ENCODE results near the gene C4orf50.

The C4orf50 gene

GRCh38 chr4:6042293-6043063, 24.2 kb upstream of the C4orf50 start:
- H3K4me3 ChIP-seq (ENCODE audit: low read depth in 1 of 2, low read length in 2 of 2) = no peak overlapping the region
- H3K4me1 ChIP-seq (ENCODE audit: insufficient read depth, low read length) = no peaks in the 10 kb centered on the region
- peaks cover 0 to 4% of the 10 kb centered on the region in 2 donors for H3K27me3 ChIP-seq (ENCODE audit: control insufficient read depth in 1 of 2, insufficient read depth in 2 of 2, low read length in 2 of 2)
- no peak overlapping the region for H3K27ac ChIP-seq (ENCODE audit: low read depth, low read length)
- no peak overlapping the region for H3K9ac ChIP-seq (ENCODE audit: low read length)
- no peaks in the 10 kb centered on the region for H3K9me3 ChIP-seq (ENCODE audit: low read length)
- H3K36me3 ChIP-seq (ENCODE audit: insufficient read depth, low read length) = no peaks in the 10 kb centered on the region

- Histone ChIP-seq H3K9me3 (ENCODE audit: low read length) (no peaks in the 10 kb centered on the region), H3K27me3 (ENCODE audit: control insufficient read depth in 1 of 2, insufficient read depth in 2 of 2, low read length in 2 of 2) (peaks cover 0 to 4% of the 10 kb centered on the region in 2 donors)
Measured at GRCh38 chr4:6041800-6042199, 23.6 kb upstream of the C4orf50 start.

GRCh38 chr4:6038711-6039110, 20.5 kb upstream of the C4orf50 start:
- Histone ChIP-seq H3K4me1 (ENCODE audit: insufficient read depth, low read length) (no peaks in the 10 kb centered on the region), H3K36me3 (ENCODE audit: insufficient read depth, low read length) (no peaks in the 10 kb centered on the region), H3K4me3 (ENCODE audit: low read depth in 1 of 2, low read length in 2 of 2) (no peak overlapping the region), H3K27me3 (ENCODE audit: control insufficient read depth in 1 of 2, insufficient read depth in 2 of 2, low read length in 2 of 2) (peaks cover 0 to 4% of the 10 kb centered on the region in 2 donors), H3K9ac (ENCODE audit: low read length) (no peak overlapping the region), H3K27ac (ENCODE audit: low read depth, low read length) (no peak overlapping the region), H3K9me3 (ENCODE audit: low read length) (no peaks in the 10 kb centered on the region)

More at GRCh38 chr4:6041800-6042199, 23.6 kb upstream of the C4orf50 start:
- no peak overlapping the region for H3K27ac ChIP-seq (ENCODE audit: low read depth, low read length)
- no peaks in the 10 kb centered on the region for H3K36me3 ChIP-seq (ENCODE audit: insufficient read depth, low read length)
- H3K9ac ChIP-seq (ENCODE audit: low read length) = no peak overlapping the region
- no peak overlapping the region for H3K4me3 ChIP-seq (ENCODE audit: low read depth in 1 of 2, low read length in 2 of 2)
- no peaks in the 10 kb centered on the region for H3K4me1 ChIP-seq (ENCODE audit: insufficient read depth, low read length)

- Histone ChIP-seq H3K9ac (ENCODE audit: low read length) (no peak overlapping the region), H3K27me3 (ENCODE audit: control insufficient read depth in 1 of 2, insufficient read depth in 2 of 2, low read length in 2 of 2) (no peaks in the 10 kb centered on the region), H3K9me3 (ENCODE audit: low read length) (no peaks in the 10 kb centered on the region), H3K27ac (ENCODE audit: low read depth, low read length) (no peak overlapping the region), H3K4me3 (ENCODE audit: low read depth in 1 of 2, low read length in 2 of 2) (no peak overlapping the region), H3K4me1 (ENCODE audit: insufficient read depth, low read length) (no peaks in the 10 kb centered on the region), H3K36me3 (ENCODE audit: insufficient read depth, low read length) (no peaks in the 10 kb centered on the region)
Measured at GRCh38 chr4:6035786-6036185, 17.6 kb upstream of the C4orf50 start.

- H3K27ac ChIP-seq (ENCODE audit: low read depth, low read length) = no peak overlapping the region
- H3K4me1 ChIP-seq (ENCODE audit: insufficient read depth, low read length) = no peaks in the 10 kb centered on the region
- no peaks in the 10 kb centered on the region for H3K27me3 ChIP-seq (ENCODE audit: control insufficient read depth in 1 of 2, insufficient read depth in 2 of 2, low read length in 2 of 2)
- no peak overlapping the region for H3K4me3 ChIP-seq (ENCODE audit: low read depth in 1 of 2, low read length in 2 of 2)
- no peaks in the 10 kb centered on the region for H3K36me3 ChIP-seq (ENCODE audit: insufficient read depth, low read length)
- no peak overlapping the region for H3K9ac ChIP-seq (ENCODE audit: low read length)
- H3K9me3 ChIP-seq (ENCODE audit: low read length) = no peaks in the 10 kb centered on the region
Measured at GRCh38 chr4:6033381-6033780, 15.2 kb upstream of the C4orf50 start.

GRCh38 chr4:6032249-6033244, 14.3 kb upstream of the C4orf50 start:
- Histone ChIP-seq H3K9ac (ENCODE audit: low read length) (no peak overlapping the region), H3K27ac (ENCODE audit: low read depth, low read length) (no peak overlapping the region), H3K9me3 (ENCODE audit: low read length) (no peaks in the 10 kb centered on the region), H3K4me3 (ENCODE audit: low read depth in 1 of 2, low read length in 2 of 2) (no peak overlapping the region), H3K4me1 (ENCODE audit: insufficient read depth, low read length) (no peaks in the 10 kb centered on the region), H3K36me3 (ENCODE audit: insufficient read depth, low read length) (no peaks in the 10 kb centered on the region), H3K27me3 (ENCODE audit: control insufficient read depth in 1 of 2, insufficient read depth in 2 of 2, low read length in 2 of 2) (no peaks in the 10 kb centered on the region)

GRCh38 chr4:6031846-6032245, 13.6 kb upstream of the C4orf50 start:
- Histone ChIP-seq H3K9me3 (ENCODE audit: low read length) (no peaks in the 10 kb centered on the region), H3K27me3 (ENCODE audit: control insufficient read depth in 1 of 2, insufficient read depth in 2 of 2, low read length in 2 of 2) (no peaks in the 10 kb centered on the region), H3K9ac (ENCODE audit: low read length) (no peak overlapping the region), H3K36me3 (ENCODE audit: insufficient read depth, low read length) (no peaks in the 10 kb centered on the region), H3K4me1 (ENCODE audit: insufficient read depth, low read length) (no peaks in the 10 kb centered on the region), H3K4me3 (ENCODE audit: low read depth in 1 of 2, low read length in 2 of 2) (no peak overlapping the region), H3K27ac (ENCODE audit: low read depth, low read length) (no peak overlapping the region)

GRCh38 chr4:6030679-6031078, 12.4 kb upstream of the C4orf50 start:
- Histone ChIP-seq H3K9ac (ENCODE audit: low read length) (no peak overlapping the region), H3K27ac (ENCODE audit: low read depth, low read length) (no peak overlapping the region), H3K27me3 (ENCODE audit: control insufficient read depth in 1 of 2, insufficient read depth in 2 of 2, low read length in 2 of 2) (no peaks in the 10 kb centered on the region), H3K4me3 (ENCODE audit: low read depth in 1 of 2, low read length in 2 of 2) (no peak overlapping the region), H3K36me3 (ENCODE audit: insufficient read depth, low read length) (no peaks in the 10 kb centered on the region), H3K9me3 (ENCODE audit: low read length) (no peaks in the 10 kb centered on the region), H3K4me1 (ENCODE audit: insufficient read depth, low read length) (no peaks in the 10 kb centered on the region)

- Histone ChIP-seq H3K27ac (ENCODE audit: low read depth, low read length) (no peak overlapping the region), H3K9ac (ENCODE audit: low read length) (no peak overlapping the region), H3K4me3 (ENCODE audit: low read depth in 1 of 2, low read length in 2 of 2) (no peak overlapping the region), H3K27me3 (ENCODE audit: control insufficient read depth in 1 of 2, insufficient read depth in 2 of 2, low read length in 2 of 2) (no peaks in the 10 kb centered on the region), H3K36me3 (ENCODE audit: insufficient read depth, low read length) (no peaks in the 10 kb centered on the region), H3K9me3 (ENCODE audit: low read length) (no peaks in the 10 kb centered on the region), H3K4me1 (ENCODE audit: insufficient read depth, low read length) (no peaks in the 10 kb centered on the region)
Measured at GRCh38 chr4:6029254-6029653, 11.0 kb upstream of the C4orf50 start.

GRCh38 chr4:6028168-6028567, 9.9 kb upstream of the C4orf50 start:
- no peaks in the 10 kb centered on the region for H3K27me3 ChIP-seq (ENCODE audit: control insufficient read depth in 1 of 2, insufficient read depth in 2 of 2, low read length in 2 of 2)
- no peaks in the 10 kb centered on the region for H3K4me1 ChIP-seq (ENCODE audit: insufficient read depth, low read length)
- H3K27ac ChIP-seq (ENCODE audit: low read depth, low read length) = no peak overlapping the region
- no peaks in the 10 kb centered on the region for H3K9me3 ChIP-seq (ENCODE audit: low read length)
- no peak overlapping the region for H3K4me3 ChIP-seq (ENCODE audit: low read depth in 1 of 2, low read length in 2 of 2)
- no peaks in the 10 kb centered on the region for H3K36me3 ChIP-seq (ENCODE audit: insufficient read depth, low read length)
- H3K9ac ChIP-seq (ENCODE audit: low read length) = no peak overlapping the region

- Histone ChIP-seq H3K27me3 (ENCODE audit: control insufficient read depth in 1 of 2, insufficient read depth in 2 of 2, low read length in 2 of 2) (no peaks in the 10 kb centered on the region), H3K4me1 (ENCODE audit: insufficient read depth, low read length) (no peaks in the 10 kb centered on the region), H3K9me3 (ENCODE audit: low read length) (no peaks in the 10 kb centered on the region), H3K4me3 (ENCODE audit: low read depth in 1 of 2, low read length in 2 of 2) (no peak overlapping the region), H3K9ac (ENCODE audit: low read length) (no peak overlapping the region), H3K36me3 (ENCODE audit: insufficient read depth, low read length) (no peaks in the 10 kb centered on the region), H3K27ac (ENCODE audit: low read depth, low read length) (no peak overlapping the region)
Measured at GRCh38 chr4:6027392-6027791, 9.2 kb upstream of the C4orf50 start.

Measured in muscle layer of colon (tissue), 2 donors.